A673 (cell line): ENCODE results near the gene DPYSL4. TPM values are rescaled to one million over a fixed set of nuclear protein-coding genes. Genes with fewer than 3 reads are reported as not detected.

Experiments used
- BruUV-seq: library from RNA; stranded (reverse); fragments of 400-500 nt; replicated peaks from 2 replicates; lab custom pipeline; 2021; lab: Mats Ljungman, UMichigan
- CTCF ChIA-PET: fragments of 300-600 bp; sonication (Branson Sonifier 250); formaldehyde crosslinking; loops from one replicate; lab custom pipeline; 2022; ENCODE audit warnings: antibody characterized with exemption; lab: Charles Lee
- POLR2A ChIA-PET: fragments of 300-600 bp; sonication (Branson Sonifier 250); formaldehyde crosslinking; loops from one replicate; lab custom pipeline; 2022; ENCODE audit warnings: antibody characterized with exemption; ENCODE audit not compliant: low non-redundant PET; lab: Charles Lee
- DNase-seq: peaks from one replicate; pipeline ENCODE4 v3.0.0-alpha.2; 2015; ENCODE audit warnings: low spot score
- H3K27ac ChIP-seq: fragments of 200-600 bp; sonication (generic); 2 replicates; pipeline ENCODE4 v1.5.1; 2016; ENCODE audit warnings: mixed run types, low read depth, mild to moderate bottlenecking, mixed read lengths, antibody characterized with exemption, low read length; ENCODE audit not compliant: poor library complexity, severe bottlenecking
- H3K27me3 ChIP-seq: fragments of 200-600 bp; sonication (generic); replicated peaks from 2 replicates; pipeline ENCODE4 v1.6.1; 2017; ENCODE audit warnings: mixed run types, low read depth, mild to moderate bottlenecking, mixed read lengths, antibody characterized with exemption, low read length; ENCODE audit not compliant: insufficient read depth, poor library complexity
- H3K36me3 ChIP-seq: fragments of 200-600 bp; sonication (generic); 2 replicates; pipeline ENCODE4 v1.6.1; 2016; ENCODE audit warnings: mixed run types, mild to moderate bottlenecking, mixed read lengths, antibody characterized with exemption, low read length; ENCODE audit not compliant: insufficient read depth, poor library complexity, severe bottlenecking
- H3K4me1 ChIP-seq: fragments of 200-600 bp; sonication (generic); 2 replicates; pipeline ENCODE4 v1.6.1; 2017; ENCODE audit warnings: mixed run types, mild to moderate bottlenecking, mixed read lengths, antibody characterized with exemption, low read length; ENCODE audit not compliant: insufficient read depth, poor library complexity, severe bottlenecking
- H3K4me3 ChIP-seq: fragments of 200-600 bp; sonication (generic); 2 replicates; pipeline ENCODE4 v1.5.1; 2016; ENCODE audit warnings: low read depth, mixed run types, mild to moderate bottlenecking, mixed read lengths, low read length; ENCODE audit not compliant: poor library complexity, severe bottlenecking
- H3K9me3 ChIP-seq: fragments of 200-600 bp; sonication (generic); 2 replicates; pipeline ENCODE4 v1.6.1; 2016; ENCODE audit warnings: mixed run types, low read depth, mild to moderate bottlenecking, mixed read lengths, antibody characterized with exemption, low read length; ENCODE audit not compliant: poor library complexity, severe bottlenecking
- EZH2 ChIP-seq: fragments of 200-600 bp; sonication (generic); IDR thresholded peaks from 2 replicates; pipeline ENCODE4 v1.6.1; 2017; ENCODE audit warnings: borderline replicate concordance, low read depth, mild to moderate bottlenecking, mixed read lengths, antibody characterized with exemption, low read length; ENCODE audit not compliant: poor library complexity, severe bottlenecking
- intact Hi-C: fragments of 100-400 bp; cut with micrococcal nuclease; formaldehyde crosslinking; loops from one replicate; pipeline ENCODE4 v1.10.0; 2022; ENCODE audit not compliant: unreplicated experiment
- total RNA-seq: library from RNA; stranded (reverse); gene quantifications from 2 replicates; pipeline ENCODE4 v1.2.3, GENCODE V29; 2021
- TF ChIP-seq, protein P1 (sequence below): fragments of 300-800, 200-600 bp; sonication (generic); conservative IDR thresholded peaks from 2 replicates; pipeline ENCODE4 v1.5.1; 2017; ENCODE audit warnings: low read depth, mild to moderate bottlenecking, antibody characterized with exemption, low read length, moderate library complexity, mixed read lengths

Gene DPYSL4
- total RNA-seq, 1 experiment from 2014 or later = 13.1 TPM

- Histone ChIP-seq H3K9me3 (no peaks in the 10 kb centered on the region), H3K27ac (no peak overlapping the region), H3K4me1 (no peaks in the 10 kb centered on the region), H3K36me3 (no peaks in the 10 kb centered on the region), H3K4me3 (no peak overlapping the region), H3K27me3 (no peaks in the 10 kb centered on the region)
- POLR2A ChIA-PET = no interaction called here
- intact Hi-C loops = no loop called here
- no TSS peak for BruUV-seq
- TF ChIP-seq, protein P1, sequence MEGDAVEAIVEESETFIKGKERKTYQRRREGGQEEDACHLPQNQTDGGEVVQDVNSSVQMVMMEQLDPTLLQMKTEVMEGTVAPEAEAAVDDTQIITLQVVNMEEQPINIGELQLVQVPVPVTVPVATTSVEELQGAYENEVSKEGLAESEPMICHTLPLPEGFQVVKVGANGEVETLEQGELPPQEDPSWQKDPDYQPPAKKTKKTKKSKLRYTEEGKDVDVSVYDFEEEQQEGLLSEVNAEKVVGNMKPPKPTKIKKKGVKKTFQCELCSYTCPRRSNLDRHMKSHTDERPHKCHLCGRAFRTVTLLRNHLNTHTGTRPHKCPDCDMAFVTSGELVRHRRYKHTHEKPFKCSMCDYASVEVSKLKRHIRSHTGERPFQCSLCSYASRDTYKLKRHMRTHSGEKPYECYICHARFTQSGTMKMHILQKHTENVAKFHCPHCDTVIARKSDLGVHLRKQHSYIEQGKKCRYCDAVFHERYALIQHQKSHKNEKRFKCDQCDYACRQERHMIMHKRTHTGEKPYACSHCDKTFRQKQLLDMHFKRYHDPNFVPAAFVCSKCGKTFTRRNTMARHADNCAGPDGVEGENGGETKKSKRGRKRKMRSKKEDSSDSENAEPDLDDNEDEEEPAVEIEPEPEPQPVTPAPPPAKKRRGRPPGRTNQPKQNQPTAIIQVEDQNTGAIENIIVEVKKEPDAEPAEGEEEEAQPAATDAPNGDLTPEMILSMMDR = no peak
- TF ChIP-seq EZH2 = no peak
- CTCF ChIA-PET = no interaction called here
- DNase-seq = no peak
Measured at GRCh38 chr10:132207536-132208461, 21.1 kb downstream of the DPYSL4 start.

- BruUV-seq = no TSS peak
- Histone ChIP-seq H3K9me3 (no peaks in the 10 kb centered on the region), H3K27ac (no peak overlapping the region), H3K27me3 (no peaks in the 10 kb centered on the region), H3K4me3 (no peak overlapping the region), H3K4me1 (no peaks in the 10 kb centered on the region), H3K36me3 (no peaks in the 10 kb centered on the region)
- intact Hi-C loops = no loop called here
- ChIA-PET CTCF (no interaction called here), POLR2A (no interaction called here)
- no peak for TF ChIP-seq EZH2
- TF ChIP-seq, protein P1 = no peak
- DNase-seq = no peak
Measured at GRCh38 chr10:132208462-132209050, 21.8 kb downstream of the DPYSL4 start.

- CTCF ChIA-PET = no interaction called here
- no peak overlapping the region for H3K4me3 ChIP-seq
- no TSS peak for BruUV-seq
- no peaks in the 10 kb centered on the region for H3K4me1 ChIP-seq
- no peaks in the 10 kb centered on the region for H3K9me3 ChIP-seq
- H3K36me3 ChIP-seq = no peaks in the 10 kb centered on the region
- intact Hi-C loops = no loop called here
- no peaks in the 10 kb centered on the region for H3K27me3 ChIP-seq
- DNase-seq = no peak
- no peak for TF ChIP-seq EZH2
- TF ChIP-seq, protein P1 = no peak
- H3K27ac ChIP-seq = no peak overlapping the region
- POLR2A ChIA-PET = no interaction called here
Measured at GRCh38 chr10:132209130-132209529, 22.4 kb downstream of the DPYSL4 start.
